Measurements from ENCODE around the gene COG1.

The COG1 gene

GRCh38 chr17:73192206-73192893, 505 bp upstream of the COG1 start:
- peak overlapping the region in 1 of 2 experiments; percentile 84 for H3K4ac ChIP-seq (ENCODE audit: low read depth in 1 of 2, low read length in 2 of 2)
- peak overlapping the region; percentile 80 to 86 for H3K4me3 ChIP-seq (ENCODE audit: insufficient read depth in 1 of 2, low read depth in 1 of 2, low read length in 2 of 2)
- H2AFZ ChIP-seq (ENCODE audit: low read depth, low read length): peak overlapping the region; percentile 3
- H3K23ac ChIP-seq (ENCODE audit: low read length in 2 of 2): no peak overlapping the region
- H3K9me3 ChIP-seq (ENCODE audit: control insufficient read depth, low read length): no peaks in the 10 kb centered on the region
- peaks cover 24% of the 10 kb centered on the region for H3K79me1 ChIP-seq (replicated peaks; ENCODE audit: low read length, poor library complexity, severe bottlenecking)
- H2BK120ac ChIP-seq (ENCODE audit: low read depth, low read length): no peak overlapping the region
- WGBS: under 1% methylated on average over 47 of the region's 74 CpGs
- peaks cover 9% of the 10 kb centered on the region for H3K4me1 ChIP-seq (ENCODE audit: control insufficient read depth, insufficient read depth, low read depth, low read length)
- no peak overlapping the region for H2BK5ac ChIP-seq (ENCODE audit: low read depth, low read length, poor library complexity, severe bottlenecking)
- no peak overlapping the region for H4K91ac ChIP-seq (ENCODE audit: low read length)
- no peaks in the 10 kb centered on the region for H3K27me3 ChIP-seq (ENCODE audit: control insufficient read depth in 1 of 2, insufficient read depth in 1 of 2, low read length in 2 of 2)
- H3K4me2 ChIP-seq (ENCODE audit: low read length, poor library complexity, severe bottlenecking): peak overlapping the region; percentile 91
- peak; percentile 78 for DNase-seq
- peak overlapping the region; percentile 53 for H4K8ac ChIP-seq (ENCODE audit: low read length)
- no peak overlapping the region for H2BK15ac ChIP-seq (ENCODE audit: low read depth, poor library complexity, severe bottlenecking)
- H3K36me3 ChIP-seq (ENCODE audit: control insufficient read depth in 1 of 2, insufficient read depth in 2 of 2, low read depth in 1 of 2, low read length in 2 of 2): peaks cover 11 to 16% of the 10 kb centered on the region in 2 experiments
- H3K9ac ChIP-seq (ENCODE audit: low read length): peak overlapping the region; percentile 86
- peak overlapping the region; percentile 41 to 88 for H3K18ac ChIP-seq (ENCODE audit: low read depth in 1 of 2, low read length in 2 of 2)
- H2BK12ac ChIP-seq (ENCODE audit: low read length in 2 of 2): no peak overlapping the region
- H2AK5ac ChIP-seq (ENCODE audit: low read length, severe bottlenecking): no peak overlapping the region
- H3K27ac ChIP-seq (ENCODE audit: low read length, poor library complexity, severe bottlenecking): peak overlapping the region; percentile 84
- H3K14ac ChIP-seq (ENCODE audit: low read length in 2 of 2): peak overlapping the region in 1 of 2 experiments; percentile 5

- no peak overlapping the region for H4K8ac ChIP-seq (ENCODE audit: low read length)
These were observed 1.8 kb downstream of the COG1 start for GRCh38 chr17:73194514-73195222.

GRCh38 chr17:73196500-73196899, 3.6 kb downstream of the COG1 start:
- Histone ChIP-seq H3K27ac (ENCODE audit: low read length, poor library complexity, severe bottlenecking) (no peak overlapping the region), H2BK120ac (ENCODE audit: low read depth, low read length) (no peak overlapping the region), H2BK15ac (ENCODE audit: low read depth, poor library complexity, severe bottlenecking) (no peak overlapping the region), H3K4ac (ENCODE audit: low read depth in 1 of 2, low read length in 2 of 2) (no peak overlapping the region), H3K36me3 (ENCODE audit: control insufficient read depth in 1 of 2, insufficient read depth in 2 of 2, low read depth in 1 of 2, low read length in 2 of 2) (peaks cover 49 to 57% of the 10 kb centered on the region in 2 experiments), H3K4me2 (ENCODE audit: low read length, poor library complexity, severe bottlenecking) (no peak overlapping the region), H2AK5ac (ENCODE audit: low read length, severe bottlenecking) (no peak overlapping the region), H4K8ac (ENCODE audit: low read length) (no peak overlapping the region), H3K9me3 (ENCODE audit: control insufficient read depth, low read length) (no peaks in the 10 kb centered on the region), H2AFZ (ENCODE audit: low read depth, low read length) (no peak overlapping the region), H2BK5ac (ENCODE audit: low read depth, low read length, poor library complexity, severe bottlenecking) (no peak overlapping the region), H2BK12ac (ENCODE audit: low read length in 2 of 2) (no peak overlapping the region), H3K18ac (ENCODE audit: low read depth in 1 of 2, low read length in 2 of 2) (no peak overlapping the region), H3K4me3 (ENCODE audit: insufficient read depth in 1 of 2, low read depth in 1 of 2, low read length in 2 of 2) (no peak overlapping the region), H3K27me3 (ENCODE audit: control insufficient read depth in 1 of 2, insufficient read depth in 1 of 2, low read length in 2 of 2) (no peaks in the 10 kb centered on the region), H3K23ac (ENCODE audit: low read length in 2 of 2) (no peak overlapping the region), H3K9ac (ENCODE audit: low read length) (peak overlapping the region; percentile 45), H3K4me1 (ENCODE audit: control insufficient read depth, insufficient read depth, low read depth, low read length) (peaks cover 14% of the 10 kb centered on the region), H4K91ac (ENCODE audit: low read length) (no peak overlapping the region), H3K79me1 (replicated peaks; ENCODE audit: low read length, poor library complexity, severe bottlenecking) (peaks cover 47% of the 10 kb centered on the region), H3K14ac (ENCODE audit: low read length in 2 of 2) (no peak overlapping the region)
- WGBS: 73% methylated on average over 13 of the region's 13 CpGs
- peak; percentile 12 for DNase-seq

More at GRCh38 chr17:73194514-73195222, 1.8 kb downstream of the COG1 start:
- Histone ChIP-seq H3K79me1 (replicated peaks; ENCODE audit: low read length, poor library complexity, severe bottlenecking) (peaks cover 42% of the 10 kb centered on the region), H2BK120ac (ENCODE audit: low read depth, low read length) (no peak overlapping the region), H2BK15ac (ENCODE audit: low read depth, poor library complexity, severe bottlenecking) (no peak overlapping the region), H2BK12ac (ENCODE audit: low read length in 2 of 2) (no peak overlapping the region), H4K91ac (ENCODE audit: low read length) (no peak overlapping the region), H2AFZ (ENCODE audit: low read depth, low read length) (no peak overlapping the region), H2BK5ac (ENCODE audit: low read depth, low read length, poor library complexity, severe bottlenecking) (no peak overlapping the region), H3K9me3 (ENCODE audit: control insufficient read depth, low read length) (no peaks in the 10 kb centered on the region), H3K23ac (ENCODE audit: low read length in 2 of 2) (no peak overlapping the region), H3K4me2 (ENCODE audit: low read length, poor library complexity, severe bottlenecking) (no peak overlapping the region), H3K9ac (ENCODE audit: low read length) (peak overlapping the region; percentile 20), H3K18ac (ENCODE audit: low read depth in 1 of 2, low read length in 2 of 2) (no peak overlapping the region), H3K4ac (ENCODE audit: low read depth in 1 of 2, low read length in 2 of 2) (no peak overlapping the region), H3K4me1 (ENCODE audit: control insufficient read depth, insufficient read depth, low read depth, low read length) (peaks cover 10% of the 10 kb centered on the region), H3K27ac (ENCODE audit: low read length, poor library complexity, severe bottlenecking) (peak overlapping the region; percentile 7), H3K4me3 (ENCODE audit: insufficient read depth in 1 of 2, low read depth in 1 of 2, low read length in 2 of 2) (no peak overlapping the region), H2AK5ac (ENCODE audit: low read length, severe bottlenecking) (no peak overlapping the region), H3K27me3 (ENCODE audit: control insufficient read depth in 1 of 2, insufficient read depth in 1 of 2, low read length in 2 of 2) (no peaks in the 10 kb centered on the region), H3K36me3 (ENCODE audit: control insufficient read depth in 1 of 2, insufficient read depth in 2 of 2, low read depth in 1 of 2, low read length in 2 of 2) (peaks cover 33 to 39% of the 10 kb centered on the region in 2 experiments), H3K14ac (ENCODE audit: low read length in 2 of 2) (no peak overlapping the region)
- peak; percentile 23 for DNase-seq
- 89% methylated on average over 21 of the region's 22 CpGs for WGBS

- Histone ChIP-seq H3K14ac (ENCODE audit: low read length in 2 of 2) (no peak overlapping the region), H2BK120ac (ENCODE audit: low read depth, low read length) (no peak overlapping the region)
These were observed 4.3 kb downstream of the COG1 start for GRCh38 chr17:73197161-73197560.

More at GRCh38 chr17:73197161-73197560, 4.3 kb downstream of the COG1 start:
- Histone ChIP-seq H3K23ac (ENCODE audit: low read length in 2 of 2) (no peak overlapping the region), H2BK15ac (ENCODE audit: low read depth, poor library complexity, severe bottlenecking) (no peak overlapping the region), H3K27ac (ENCODE audit: low read length, poor library complexity, severe bottlenecking) (no peak overlapping the region), H3K18ac (ENCODE audit: low read depth in 1 of 2, low read length in 2 of 2) (no peak overlapping the region), H3K4me2 (ENCODE audit: low read length, poor library complexity, severe bottlenecking) (no peak overlapping the region), H3K9ac (ENCODE audit: low read length) (no peak overlapping the region), H3K4me3 (ENCODE audit: insufficient read depth in 1 of 2, low read depth in 1 of 2, low read length in 2 of 2) (no peak overlapping the region), H2AFZ (ENCODE audit: low read depth, low read length) (no peak overlapping the region), H2BK5ac (ENCODE audit: low read depth, low read length, poor library complexity, severe bottlenecking) (no peak overlapping the region), H3K79me1 (replicated peaks; ENCODE audit: low read length, poor library complexity, severe bottlenecking) (peaks cover 45% of the 10 kb centered on the region), H2AK5ac (ENCODE audit: low read length, severe bottlenecking) (no peak overlapping the region), H3K4ac (ENCODE audit: low read depth in 1 of 2, low read length in 2 of 2) (no peak overlapping the region), H3K4me1 (ENCODE audit: control insufficient read depth, insufficient read depth, low read depth, low read length) (peaks cover 13% of the 10 kb centered on the region), H2BK12ac (ENCODE audit: low read length in 2 of 2) (no peak overlapping the region), H4K91ac (ENCODE audit: low read length) (no peak overlapping the region), H3K36me3 (ENCODE audit: control insufficient read depth in 1 of 2, insufficient read depth in 2 of 2, low read depth in 1 of 2, low read length in 2 of 2) (peaks cover 53 to 61% of the 10 kb centered on the region in 2 experiments), H3K9me3 (ENCODE audit: control insufficient read depth, low read length) (no peaks in the 10 kb centered on the region), H4K8ac (ENCODE audit: low read length) (no peak overlapping the region), H3K27me3 (ENCODE audit: control insufficient read depth in 1 of 2, insufficient read depth in 1 of 2, low read length in 2 of 2) (no peaks in the 10 kb centered on the region)
- DNase-seq: no peak
- WGBS: 88% methylated on average over 5 of the region's 5 CpGs

Measured in mesenchymal stem cell (in vitro differentiated cells and primary cell).